Caki2 (cell line): ENCODE measurements around the gene POGLUT2. TPM values are rescaled to one million over a fixed set of nuclear protein-coding genes. Genes with fewer than 3 reads are reported as not detected.

ENCODE experiments used
- DNase-seq: peaks from one replicate; pipeline ENCODE4 v3.0.0-alpha.2; 2015; ENCODE audit warnings: low read depth
- in situ Hi-C: cut with HindIII; loops from 2 replicates; pipeline ENCODE4 v1.10.0; 2016; ENCODE audit warnings: low sequenced_read_pairs, low pct_unique_long_range_greater_than_20kb, mixed read lengths
- total RNA-seq: library from RNA; depleted of rRNA; stranded (reverse); fragments of >200 nt; shearing (Covaris generic); gene quantifications from 2 replicates; pipeline ENCODE4 v1.2.3, GENCODE V29; 2014; ENCODE audit warnings: low replicate concordance; rRNA removed

Gene POGLUT2
- total RNA-seq, result 10.6 and 12.1 TPM in 2 replicates

- peak; percentile 86 for DNase-seq
- in situ Hi-C loops, result no loop called here
Measured at GRCh38 chr13:102798581-102799425, at the start of gene POGLUT2, which contains the start of gene BIVM. TSS of gene POGLUT2 (minus strand) at chr13:102798976. CDS start at chr13:102798670, 306 bp downstream. TSS of gene BIVM (plus strand) at chr13:102799119. CDS start at chr13:102807268, 8,149 bp downstream.

- in situ Hi-C loops, result no loop called here
- DNase-seq, result peak; percentile 40
Measured at GRCh38 chr13:102847272-102848234, 48.8 kb upstream of the POGLUT2 start.

DNA sequence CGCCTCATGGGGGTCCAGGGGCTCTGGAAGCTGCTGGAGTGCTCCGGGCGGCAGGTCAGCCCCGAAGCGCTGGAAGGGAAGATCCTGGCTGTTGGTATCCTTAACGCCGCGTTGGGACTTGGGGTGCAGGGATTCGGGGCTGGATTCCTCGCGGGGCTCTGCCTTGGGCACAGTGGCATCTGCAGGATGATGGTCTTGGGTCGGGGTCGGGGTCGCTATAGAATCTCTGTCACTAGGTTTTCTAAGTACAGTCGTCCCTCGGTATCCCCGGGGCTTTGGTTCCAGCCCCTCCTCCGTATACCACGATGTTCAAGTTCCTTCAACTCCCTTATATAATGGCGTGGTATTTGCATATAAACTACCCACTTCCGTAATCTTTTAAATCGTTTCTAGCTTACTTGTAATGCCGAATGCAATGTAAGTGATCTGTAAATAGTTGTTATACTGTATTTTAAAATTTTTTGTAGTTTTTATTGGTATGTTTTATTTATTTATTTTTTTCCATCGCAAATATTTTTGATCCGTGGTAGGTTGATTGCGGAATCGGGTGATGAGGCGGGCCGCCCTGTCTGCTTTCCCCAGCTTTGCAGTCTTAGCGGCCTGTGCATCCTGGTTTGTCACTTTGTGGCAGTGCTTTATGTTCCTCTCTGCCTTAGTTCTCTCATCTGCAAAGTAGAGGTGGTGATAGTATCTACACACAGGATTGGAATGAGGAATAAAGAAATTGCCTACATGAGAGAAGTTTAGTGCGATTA, 47.7 kb upstream of the POGLUT2 start:
- peak; percentile 33 for DNase-seq

DNA sequence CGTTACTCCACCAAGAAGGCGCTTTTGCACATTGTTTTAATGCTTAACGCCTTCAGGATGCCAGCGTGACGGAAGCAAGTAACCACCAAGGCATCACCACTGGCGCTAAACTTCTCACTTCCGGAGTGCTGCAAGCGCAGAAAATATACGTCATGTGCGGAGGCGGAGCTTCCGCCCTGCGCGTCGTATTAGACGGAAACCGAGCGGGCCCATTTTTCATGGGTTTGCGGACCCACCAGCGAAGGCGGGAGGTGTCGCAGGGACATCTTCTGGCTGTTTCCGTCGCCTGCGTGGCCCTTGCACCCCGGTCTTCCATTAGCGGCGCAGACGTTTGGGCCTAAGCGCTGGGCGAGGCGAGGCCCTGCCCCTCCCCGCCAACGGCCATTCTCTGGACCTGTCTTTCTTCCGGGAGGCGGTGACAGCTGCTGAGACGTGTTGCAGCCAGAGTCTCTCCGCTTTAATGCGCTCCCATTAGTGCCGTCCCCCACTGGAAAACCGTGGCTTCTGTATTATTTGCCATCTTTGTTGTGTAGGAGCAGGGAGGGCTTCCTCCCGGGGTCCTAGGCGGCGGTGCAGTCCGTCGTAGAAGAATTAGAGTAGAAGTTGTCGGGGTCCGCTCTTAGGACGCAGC, 47.0 kb upstream of the POGLUT2 start, which contains the start of gene ERCC5:
ERCC5 (plus strand) TSS at position 403 of the 631 bp plus-strand sequence. CDS start 235 bp downstream, outside the sequence.
- peak; percentile 94 for DNase-seq
- in situ Hi-C loops, result no loop called here

More for the DNA sequence above, 47.7 kb upstream of the POGLUT2 start:
- in situ Hi-C loops, result no loop called here

- DNase-seq, result no peak
- in situ Hi-C loops, result no loop called here
Measured at GRCh38 chr13:102845289-102845629, 46.5 kb upstream of the POGLUT2 start.

DNA sequence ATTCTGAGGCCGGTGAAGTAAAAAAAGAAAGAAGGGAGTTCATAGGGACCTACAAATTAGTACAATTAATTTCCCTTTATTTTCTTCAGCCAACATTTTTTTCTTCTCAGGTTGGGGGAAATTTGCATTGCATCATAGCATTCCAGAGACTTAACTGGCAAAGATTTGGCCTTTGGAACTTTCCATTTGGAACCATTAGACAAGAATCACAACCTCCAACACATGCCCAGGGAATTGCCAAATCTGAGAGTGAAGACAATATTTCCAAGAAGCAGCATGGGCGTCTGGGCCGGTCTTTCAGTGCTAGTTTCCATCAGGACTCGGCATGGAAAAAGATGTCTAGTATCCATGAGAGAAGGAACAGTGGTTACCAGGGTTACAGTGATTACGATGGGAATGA, 40.7 kb upstream of the POGLUT2 start:
- no peak for DNase-seq
- in situ Hi-C loops, result no loop called here

GRCh38 chr13:102838982-102839381, 40.2 kb upstream of the POGLUT2 start:
- DNase-seq, result no peak
- in situ Hi-C loops, result no loop called here

DNA sequence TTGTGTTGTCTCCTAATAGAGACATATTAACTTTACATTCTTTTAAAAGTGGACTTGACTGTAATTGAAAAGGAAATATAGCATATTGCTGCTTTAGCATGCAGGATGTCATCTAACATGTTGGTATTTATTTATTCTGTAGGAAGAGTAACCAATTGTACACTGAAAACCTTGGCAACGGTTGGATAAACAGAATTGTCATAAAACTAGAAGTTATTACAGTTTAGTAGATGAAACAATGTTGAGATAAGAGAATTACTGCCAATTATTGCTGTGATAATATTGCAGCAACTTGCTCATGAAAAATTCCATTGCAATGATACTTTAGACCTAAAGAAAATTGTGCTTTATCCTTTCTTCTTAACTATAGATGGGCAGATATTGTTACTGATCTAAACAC, 39.5 kb upstream of the POGLUT2 start:
- in situ Hi-C loops, result no loop called here
- no peak for DNase-seq

- no peak for DNase-seq
- in situ Hi-C loops, result no loop called here
Measured at GRCh38 chr13:102836471-102836870, 37.7 kb upstream of the POGLUT2 start.

GRCh38 chr13:102830646-102831045, 31.9 kb upstream of the POGLUT2 start:
- DNase-seq, result no peak
- in situ Hi-C loops, result no loop called here

GRCh38 chr13:102825921-102826706, 27.3 kb upstream of the POGLUT2 start:
- in situ Hi-C loops, result no loop called here

GRCh38 chr13:102825400-102825799, 26.6 kb upstream of the POGLUT2 start:
- in situ Hi-C loops, result no loop called here
- DNase-seq, result no peak

More at GRCh38 chr13:102825921-102826706, 27.3 kb upstream of the POGLUT2 start:
- DNase-seq, result peak; percentile 50

DNA sequence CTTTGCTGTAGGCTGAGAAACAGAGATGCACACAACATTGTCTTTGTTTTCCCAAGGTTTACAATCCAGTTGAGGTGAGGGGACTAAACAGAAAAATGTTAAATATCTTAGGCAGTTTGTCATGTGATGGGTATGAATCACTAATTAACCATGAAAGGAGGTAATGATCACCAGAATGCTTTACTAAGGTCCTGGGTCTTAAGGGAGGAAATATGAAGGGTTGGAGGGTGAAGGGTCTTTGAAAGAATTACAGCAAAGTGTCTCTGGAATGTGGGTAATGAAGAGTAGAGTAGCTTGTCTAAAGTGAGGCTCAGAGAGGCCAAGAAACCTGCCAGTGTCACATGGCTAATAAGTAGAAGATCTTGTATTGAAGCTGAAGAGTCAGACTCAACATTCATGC, 19.1 kb upstream of the POGLUT2 start:
- in situ Hi-C loops, result no loop called here
- DNase-seq, result peak; percentile 67

DNA sequence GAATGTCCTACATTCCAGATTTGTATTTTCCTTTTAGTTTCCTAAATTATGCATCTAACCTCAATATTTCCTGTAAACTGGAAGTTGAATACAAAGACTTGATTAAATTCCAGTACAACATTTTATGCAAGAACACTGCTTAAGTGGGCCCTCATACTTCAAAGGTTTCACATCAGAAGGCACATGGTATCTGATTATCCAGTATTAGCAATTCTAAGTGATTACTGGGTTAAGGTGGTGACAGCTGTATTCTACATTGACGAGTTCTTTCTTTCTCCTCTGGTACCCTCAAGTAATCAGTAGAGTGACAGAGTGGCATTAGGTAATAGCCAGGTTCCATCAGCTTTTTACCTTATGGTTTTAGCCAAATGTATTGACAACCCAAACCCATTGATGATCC, 18.5 kb upstream of the POGLUT2 start:
- in situ Hi-C loops, result no loop called here
- no peak for DNase-seq

GRCh38 chr13:102816708-102817107, 17.9 kb upstream of the POGLUT2 start:
- DNase-seq, result no peak
- in situ Hi-C loops, result no loop called here

DNA sequence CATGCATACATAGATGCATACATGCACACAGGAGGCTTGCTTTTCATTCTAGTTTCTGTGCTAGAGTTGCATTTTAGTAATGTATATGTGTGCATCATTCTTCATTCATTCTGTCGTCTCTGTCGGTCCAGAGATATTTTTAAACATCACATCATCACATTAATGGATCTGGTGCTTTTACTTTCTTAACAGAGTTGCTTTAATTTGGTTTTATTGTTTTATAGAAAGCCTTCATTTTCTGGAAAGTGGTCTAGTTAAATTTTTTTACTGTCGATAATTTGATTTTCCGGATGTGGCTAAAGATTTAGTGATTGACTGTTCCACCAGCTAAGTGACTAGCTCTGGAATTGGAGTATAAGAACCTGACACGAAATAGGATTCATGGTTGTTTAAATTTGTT, 17.0 kb upstream of the POGLUT2 start:
- DNase-seq, result no peak
- in situ Hi-C loops, result no loop called here

DNA sequence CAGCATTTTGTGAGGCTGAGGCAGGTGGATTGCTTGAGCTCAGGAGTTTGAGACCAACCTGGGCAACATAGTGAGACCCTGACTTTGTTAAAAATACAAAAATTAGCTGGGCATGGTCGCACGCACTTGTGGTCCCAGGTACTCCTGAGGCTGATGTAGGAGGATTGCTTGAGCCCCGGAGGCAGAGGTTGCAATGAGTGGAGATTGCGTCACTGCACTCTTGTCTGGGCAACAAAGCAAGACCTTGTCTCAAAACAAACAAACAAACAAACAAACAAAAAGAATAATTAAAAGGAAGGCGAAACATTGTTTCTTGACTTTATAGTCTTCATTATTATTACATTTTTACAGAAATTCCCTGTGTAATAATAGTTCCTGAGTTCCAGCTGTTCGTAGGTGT, 16.0 kb upstream of the POGLUT2 start:
- in situ Hi-C loops, result no loop called here
- no peak for DNase-seq
